ENCODE data around the gene DOCK7. TPM values are rescaled to one million over a fixed set of nuclear protein-coding genes. Genes with fewer than 3 reads are reported as not detected.

The DOCK7 gene
- total RNA-seq, 1 donor from 2014 or later, result 13.4 TPM

- TF ChIP-seq, protein P1, sequence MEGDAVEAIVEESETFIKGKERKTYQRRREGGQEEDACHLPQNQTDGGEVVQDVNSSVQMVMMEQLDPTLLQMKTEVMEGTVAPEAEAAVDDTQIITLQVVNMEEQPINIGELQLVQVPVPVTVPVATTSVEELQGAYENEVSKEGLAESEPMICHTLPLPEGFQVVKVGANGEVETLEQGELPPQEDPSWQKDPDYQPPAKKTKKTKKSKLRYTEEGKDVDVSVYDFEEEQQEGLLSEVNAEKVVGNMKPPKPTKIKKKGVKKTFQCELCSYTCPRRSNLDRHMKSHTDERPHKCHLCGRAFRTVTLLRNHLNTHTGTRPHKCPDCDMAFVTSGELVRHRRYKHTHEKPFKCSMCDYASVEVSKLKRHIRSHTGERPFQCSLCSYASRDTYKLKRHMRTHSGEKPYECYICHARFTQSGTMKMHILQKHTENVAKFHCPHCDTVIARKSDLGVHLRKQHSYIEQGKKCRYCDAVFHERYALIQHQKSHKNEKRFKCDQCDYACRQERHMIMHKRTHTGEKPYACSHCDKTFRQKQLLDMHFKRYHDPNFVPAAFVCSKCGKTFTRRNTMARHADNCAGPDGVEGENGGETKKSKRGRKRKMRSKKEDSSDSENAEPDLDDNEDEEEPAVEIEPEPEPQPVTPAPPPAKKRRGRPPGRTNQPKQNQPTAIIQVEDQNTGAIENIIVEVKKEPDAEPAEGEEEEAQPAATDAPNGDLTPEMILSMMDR (IDR thresholded peaks at IDR 0.05), result no peak
- Mint-ChIP-seq H3K27me3 (peaks cover 2% of the 10 kb centered on the region), H3K27ac (no peak overlapping the region), H3K9me3 (no peaks in the 10 kb centered on the region), H3K4me1 (peaks cover 8% of the 10 kb centered on the region), H3K4me3 (no peak overlapping the region), H3K36me3 (ENCODE audit: low read depth) (no peaks in the 10 kb centered on the region)
- ATAC-seq (ENCODE audit: low read depth) (no peak), DNase-seq (no peak)
- intact Hi-C loops (cut with micrococcal nuclease), result no loop called here
- ChIA-PET POLR2A (no interaction called here), CTCF (no interaction called here)
These were observed 39.6 kb upstream of the DOCK7 start for GRCh38 chr1:62727656-62728407.

DNA sequence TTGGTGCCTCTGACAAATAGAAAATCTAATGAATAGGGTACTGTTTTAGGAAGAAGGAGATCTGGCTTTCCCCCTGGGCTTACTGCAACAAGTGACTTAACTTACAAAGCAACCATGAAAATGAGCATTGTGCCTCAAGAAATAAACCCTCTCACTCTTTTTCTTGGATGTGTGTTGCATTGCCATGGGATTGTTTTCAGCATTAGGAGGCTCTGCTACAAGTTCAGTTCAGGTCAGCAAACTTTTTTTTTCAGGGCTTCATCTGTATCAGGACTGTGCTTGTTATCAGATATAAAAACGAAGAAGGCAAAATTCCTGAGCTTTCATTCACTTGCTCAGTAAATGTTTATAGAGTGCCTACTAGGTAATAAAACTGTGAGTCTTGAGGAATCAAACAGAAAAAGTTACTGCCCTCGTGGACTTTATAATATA is 37.8 kb upstream of the DOCK7 start:
- Mint-ChIP-seq H3K27ac (no peak overlapping the region), H3K4me1 (peaks cover 12% of the 10 kb centered on the region), H3K27me3 (peaks cover 2% of the 10 kb centered on the region), H3K9me3 (no peaks in the 10 kb centered on the region), H3K4me3 (no peak overlapping the region), H3K36me3 (ENCODE audit: low read depth) (no peaks in the 10 kb centered on the region)
- TF ChIP-seq, protein P1 (IDR thresholded peaks at IDR 0.05), result no peak
- ChIA-PET POLR2A (interaction anchor here (0.6 kb wide), 1 partner anchor 16 kb away, joined by 3 read pairs; no protein-coding TSS in a partner anchor), CTCF (interaction anchor here (1.1 kb wide), 1 partner anchor 20 kb away, joined by 4 read pairs; no protein-coding TSS in a partner anchor)
- DNase-seq, result no peak
- intact Hi-C loops (cut with micrococcal nuclease), result no loop called here
- ATAC-seq (ENCODE audit: low read depth), result no peak

- ATAC-seq (ENCODE audit: low read depth) (no peak), DNase-seq (no peak)
- Mint-ChIP-seq H3K27ac (no peak overlapping the region), H3K27me3 (peaks cover 2% of the 10 kb centered on the region), H3K4me3 (no peak overlapping the region), H3K9me3 (no peaks in the 10 kb centered on the region), H3K36me3 (ENCODE audit: low read depth) (no peaks in the 10 kb centered on the region), H3K4me1 (peaks cover 12% of the 10 kb centered on the region)
- TF ChIP-seq, protein P1 (IDR thresholded peaks at IDR 0.05), result no peak
- intact Hi-C loops (cut with micrococcal nuclease), result no loop called here
- POLR2A ChIA-PET, result no interaction called here
- CTCF ChIA-PET, result interaction anchor here (1.1 kb wide), 1 partner anchor 21 kb away, joined by 4 read pairs; no protein-coding TSS in a partner anchor
These were observed 37.1 kb upstream of the DOCK7 start for GRCh38 chr1:62725255-62725654.

- H3K4me1 Mint-ChIP-seq, result peaks cover 12% of the 10 kb centered on the region
- no peak for DNase-seq
- intact Hi-C loops (cut with micrococcal nuclease), result no loop called here
- peaks cover 2% of the 10 kb centered on the region for H3K27me3 Mint-ChIP-seq
- no peak overlapping the region for H3K4me3 Mint-ChIP-seq
- no peaks in the 10 kb centered on the region for H3K9me3 Mint-ChIP-seq
- ChIA-PET CTCF (no interaction called here), POLR2A (no interaction called here)
- no peak overlapping the region for H3K27ac Mint-ChIP-seq
- no peak for ATAC-seq (ENCODE audit: low read depth)
- TF ChIP-seq, protein P1 (IDR thresholded peaks at IDR 0.05), result no peak
- H3K36me3 Mint-ChIP-seq (ENCODE audit: low read depth), result no peaks in the 10 kb centered on the region
These were observed 36.2 kb upstream of the DOCK7 start for GRCh38 chr1:62724430-62724829.

DNA sequence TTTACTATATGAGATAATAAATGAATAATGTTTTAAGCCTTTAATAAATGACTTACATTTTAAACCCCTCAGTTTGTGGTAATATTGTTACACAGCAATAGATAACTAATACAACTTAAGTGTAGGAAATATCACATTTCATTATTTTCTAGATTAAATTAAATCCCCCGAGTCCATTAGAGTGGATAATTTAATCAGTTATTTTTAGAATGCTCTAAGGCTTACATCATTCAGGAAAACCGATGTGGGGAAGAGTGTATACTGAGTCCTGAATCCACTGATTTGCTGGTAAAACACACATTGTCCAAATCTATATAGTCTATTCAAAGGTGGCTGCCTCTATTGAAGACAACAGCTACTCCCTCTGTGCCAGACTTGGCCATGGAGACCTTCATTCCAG is 35.7 kb upstream of the DOCK7 start:
- ATAC-seq (ENCODE audit: low read depth) (no peak), DNase-seq (no peak)
- intact Hi-C loops (cut with micrococcal nuclease), result no loop called here
- H3K4me1 Mint-ChIP-seq, result peaks cover 12% of the 10 kb centered on the region
- POLR2A ChIA-PET, result no interaction called here
- no peaks in the 10 kb centered on the region for H3K9me3 Mint-ChIP-seq
- CTCF ChIA-PET, result interaction anchor here (2.4 kb wide), 1 partner anchor 22 kb away, joined by 8 read pairs; no protein-coding TSS in a partner anchor
- no peak overlapping the region for H3K4me3 Mint-ChIP-seq
- H3K27me3 Mint-ChIP-seq, result no peaks in the 10 kb centered on the region
- no peak overlapping the region for H3K27ac Mint-ChIP-seq
- no peaks in the 10 kb centered on the region for H3K36me3 Mint-ChIP-seq (ENCODE audit: low read depth)
- TF ChIP-seq, protein P1 (IDR thresholded peaks at IDR 0.05), result no peak

Data from activated B cell treated with CpG ODN at 0.5 μM for 24 hours (primary cell).